Hepatocyte (in vitro differentiated cells): Measurements from ENCODE around the gene CEBPZOS.

Experiments used
- CTCF ChIP-seq: fragments of 200-600 bp; sonication (generic); IDR thresholded peaks from 2 replicates; pipeline ENCODE4 v1.5.1; 2016; ENCODE audit warnings: antibody characterized with exemption, mild to moderate bottlenecking; ENCODE audit not compliant: poor library complexity
- EZH2phosphoT487 ChIP-seq: fragments of 200-600 bp; sonication (generic); IDR thresholded peaks from one replicate; pipeline ENCODE4 v1.6.1; 2018; ENCODE audit warnings: antibody characterized with exemption, mild to moderate bottlenecking, low read depth, moderate library complexity; ENCODE audit not compliant: unreplicated experiment, severe bottlenecking

GRCh38 chr2:37201208-37201607, 4.9 kb downstream of the CEBPZOS start:
- no peak for TF ChIP-seq CTCF
- TF ChIP-seq EZH2phosphoT487, result no peak
